Cardiac fibroblast (primary cell): ENCODE data around the gene CCDC40.

Experiments used
- DNase-seq, 2 donors: peaks; one replicate each; pipeline versions ENCODE4 v3.0.0 to v3.0.0-alpha.2; 2010; ENCODE audit warnings: low read depth in 2 of 2
- H3K4me3 ChIP-seq, 2 donors: replicated peaks in 1 of 2; 1 replicate in 1 of 2; 2 replicates in 1 of 2; pipeline ENCODE4 v1.5.1; 2011; ENCODE audit warnings: low read depth in 2 of 2, low read length in 2 of 2, mild to moderate bottlenecking in 2 of 2, moderate library complexity in 1 of 2
- TF ChIP-seq, protein P1 (sequence below): IDR thresholded peaks from one replicate; pipeline ENCODE4 v1.5.1; 2011; ENCODE audit warnings: low read depth, mild to moderate bottlenecking, low read length, inconsistent platforms

Gene CCDC40

GRCh38 chr17:80141463-80142165 is 105.2 kb downstream of the CCDC40 start:
- no peak for DNase-seq
- TF ChIP-seq, protein P1, sequence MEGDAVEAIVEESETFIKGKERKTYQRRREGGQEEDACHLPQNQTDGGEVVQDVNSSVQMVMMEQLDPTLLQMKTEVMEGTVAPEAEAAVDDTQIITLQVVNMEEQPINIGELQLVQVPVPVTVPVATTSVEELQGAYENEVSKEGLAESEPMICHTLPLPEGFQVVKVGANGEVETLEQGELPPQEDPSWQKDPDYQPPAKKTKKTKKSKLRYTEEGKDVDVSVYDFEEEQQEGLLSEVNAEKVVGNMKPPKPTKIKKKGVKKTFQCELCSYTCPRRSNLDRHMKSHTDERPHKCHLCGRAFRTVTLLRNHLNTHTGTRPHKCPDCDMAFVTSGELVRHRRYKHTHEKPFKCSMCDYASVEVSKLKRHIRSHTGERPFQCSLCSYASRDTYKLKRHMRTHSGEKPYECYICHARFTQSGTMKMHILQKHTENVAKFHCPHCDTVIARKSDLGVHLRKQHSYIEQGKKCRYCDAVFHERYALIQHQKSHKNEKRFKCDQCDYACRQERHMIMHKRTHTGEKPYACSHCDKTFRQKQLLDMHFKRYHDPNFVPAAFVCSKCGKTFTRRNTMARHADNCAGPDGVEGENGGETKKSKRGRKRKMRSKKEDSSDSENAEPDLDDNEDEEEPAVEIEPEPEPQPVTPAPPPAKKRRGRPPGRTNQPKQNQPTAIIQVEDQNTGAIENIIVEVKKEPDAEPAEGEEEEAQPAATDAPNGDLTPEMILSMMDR: no peak
- H3K4me3 ChIP-seq: no peak overlapping the region

DNA sequence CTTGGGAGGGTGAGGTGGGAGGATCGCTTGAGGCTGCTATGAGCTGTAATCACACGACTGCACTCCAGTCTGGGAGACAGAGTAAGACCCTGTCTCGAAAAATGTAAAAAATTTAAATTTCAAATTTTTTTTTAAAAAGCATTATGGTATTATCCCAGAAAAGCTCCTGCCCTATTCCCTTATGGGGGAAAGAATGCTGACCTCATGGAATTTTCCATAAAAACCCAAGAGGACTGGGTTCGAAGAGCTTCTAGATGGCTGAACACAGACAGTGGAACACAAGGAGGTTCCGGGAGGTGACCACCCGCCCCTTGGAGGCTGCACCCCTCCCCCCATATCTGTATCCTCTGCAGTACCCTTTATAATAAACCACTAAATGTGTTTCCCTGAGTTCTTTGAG is 106.5 kb downstream of the CCDC40 start:
- no peak for DNase-seq
- TF ChIP-seq, protein P1: no peak
- H3K4me3 ChIP-seq: no peak overlapping the region

- H3K4me3 ChIP-seq: peak overlapping the region; percentile 80 to 98
- DNase-seq: no peak
- TF ChIP-seq, protein P1: no peak
Measured at GRCh38 chr17:80145076-80146075, 108.9 kb downstream of the CCDC40 start.

- peak; percentile 24 to 29 for DNase-seq
- peak overlapping the region; percentile 80 to 98 for H3K4me3 ChIP-seq
- TF ChIP-seq, protein P1: no peak
Measured at GRCh38 chr17:80146121-80147034, 109.9 kb downstream of the CCDC40 start.

DNA sequence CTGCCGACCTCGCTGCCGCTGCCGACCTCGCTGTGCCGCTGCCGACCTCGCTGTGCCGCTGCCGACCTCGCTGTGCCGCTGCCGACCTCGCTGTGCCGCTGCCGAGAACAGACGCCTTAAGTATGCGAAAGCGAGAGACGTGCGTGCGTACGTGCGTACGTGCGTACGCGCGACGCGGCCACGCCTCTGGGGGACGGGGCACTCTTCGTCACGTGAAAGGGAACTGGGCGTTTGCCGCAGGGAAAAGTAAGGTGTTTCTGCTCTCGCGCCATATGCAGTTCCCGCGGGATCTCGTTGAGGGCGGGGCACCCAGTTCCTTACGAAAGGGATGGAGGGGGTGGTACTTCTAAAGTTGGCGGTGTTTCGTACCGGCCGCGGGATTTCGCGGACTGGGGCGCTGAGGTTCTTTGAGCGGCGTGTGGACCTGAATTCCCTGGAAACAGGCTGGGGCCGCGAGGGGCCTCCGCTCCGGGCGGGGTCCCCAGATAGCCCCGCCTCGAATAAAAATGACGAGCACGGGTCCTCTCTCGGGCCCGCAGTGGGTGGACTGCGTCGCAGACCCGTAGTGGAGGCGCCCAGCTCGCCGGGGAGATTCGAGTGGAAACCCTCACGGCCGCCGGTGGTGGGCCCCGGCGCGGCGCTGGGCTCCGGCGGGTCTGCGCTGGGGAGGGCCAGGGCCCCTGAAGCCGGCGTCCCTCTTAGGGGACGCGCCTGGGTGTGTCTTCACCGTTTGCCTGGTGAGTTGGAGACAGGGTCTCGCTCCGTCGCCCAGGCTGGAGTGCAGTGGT is 110.8 kb downstream of the CCDC40 start, which contains the start of gene EIF4A3:
EIF4A3 (minus strand) TSS at position 94 of the 788 bp plus-strand sequence. CDS start 167 bp downstream, outside the sequence.
- H3K4me3 ChIP-seq: peak within 1 kb of the TSS; percentile 80 to 98
- peak; percentile 99 to 100 for DNase-seq

More for the DNA sequence above, 110.8 kb downstream of the CCDC40 start, which contains the start of gene EIF4A3:
- TF ChIP-seq, protein P1: no peak
